Neuron (in vitro differentiated cells): ENCODE results near the gene GHRL.
"Not testable (repeated sequence)": the region's sequence is repeated elsewhere in the genome, so short reads cannot be mapped to it uniquely, and the experiment has no call there.

Experiments
- H2AFZ ChIP-seq: one replicate; pipeline ENCODE4 v1.6.1; 2013; ENCODE audit warnings: low read depth, mild to moderate bottlenecking, inconsistent platforms, low read length, moderate library complexity
- H3K27me3 ChIP-seq: one replicate; pipeline ENCODE4 v1.6.1; 2013; ENCODE audit warnings: low read length; ENCODE audit not compliant: insufficient read depth
- H3K36me3 ChIP-seq: one replicate; pipeline ENCODE4 v1.6.1; 2013; ENCODE audit warnings: low read length; ENCODE audit not compliant: insufficient read depth
- H3K4me1 ChIP-seq: one replicate; pipeline ENCODE4 v1.6.1; 2013; ENCODE audit warnings: low read length; ENCODE audit not compliant: insufficient read depth
- H3K4me3 ChIP-seq: 2 replicates; pipeline ENCODE4 v1.5.1; 2013; ENCODE audit warnings: mild to moderate bottlenecking, low read length, moderate library complexity
- H3K9me3 ChIP-seq: one replicate; pipeline ENCODE4 v1.6.1; 2013; ENCODE audit warnings: low read length

Gene GHRL

GRCh38 chr3:10273702-10274305 is 18.9 kb downstream of the GHRL start:
- Histone ChIP-seq H3K4me3 (no peak overlapping the region), H2AFZ (no peak overlapping the region), H3K27me3 (no peaks in the 10 kb centered on the region), H3K36me3 (peaks cover 53% of the 10 kb centered on the region), H3K9me3 (no peaks in the 10 kb centered on the region), H3K4me1 (peaks cover 19% of the 10 kb centered on the region)

GRCh38 chr3:10272977-10273376 is 19.8 kb downstream of the GHRL start:
- H3K9me3 ChIP-seq, result no peaks in the 10 kb centered on the region
- H3K4me1 ChIP-seq, result peaks cover 19% of the 10 kb centered on the region
- no peaks in the 10 kb centered on the region for H3K27me3 ChIP-seq
- no peak overlapping the region for H3K4me3 ChIP-seq
- H2AFZ ChIP-seq, result no peak overlapping the region
- H3K36me3 ChIP-seq, result peaks cover 52% of the 10 kb centered on the region

GRCh38 chr3:10272476-10272875 is 20.3 kb downstream of the GHRL start:
- not testable (repeated sequence) for H2AFZ ChIP-seq, H3K27me3 ChIP-seq, H3K9me3 ChIP-seq, H3K4me3 ChIP-seq
- Histone ChIP-seq H3K36me3 (peaks cover 55% of the 10 kb centered on the region), H3K4me1 (peaks cover 19% of the 10 kb centered on the region)

- Histone ChIP-seq H2AFZ (no peak overlapping the region), H3K36me3 (peaks cover 56% of the 10 kb centered on the region), H3K9me3 (no peaks in the 10 kb centered on the region), H3K4me3 (no peak overlapping the region), H3K4me1 (peaks cover 14% of the 10 kb centered on the region), H3K27me3 (no peaks in the 10 kb centered on the region)
Observed at GRCh38 chr3:10269443-10269842, 23.3 kb downstream of the GHRL start.

GRCh38 chr3:10268930-10269329 is 23.8 kb downstream of the GHRL start:
- Histone ChIP-seq H3K27me3 (no peaks in the 10 kb centered on the region), H3K4me3 (no peak overlapping the region), H3K4me1 (peaks cover 9% of the 10 kb centered on the region), H3K9me3 (no peaks in the 10 kb centered on the region), H2AFZ (no peak overlapping the region), H3K36me3 (peaks cover 56% of the 10 kb centered on the region)

GRCh38 chr3:10268116-10268515 is 24.6 kb downstream of the GHRL start:
- H3K4me1 ChIP-seq, result peaks cover 1% of the 10 kb centered on the region
- H3K9me3 ChIP-seq, result no peaks in the 10 kb centered on the region
- peaks cover 55% of the 10 kb centered on the region for H3K36me3 ChIP-seq
- H3K4me3 ChIP-seq, result no peak overlapping the region
- no peaks in the 10 kb centered on the region for H3K27me3 ChIP-seq
- H2AFZ ChIP-seq, result no peak overlapping the region

GRCh38 chr3:10266936-10267335 is 25.8 kb downstream of the GHRL start:
- H3K36me3 ChIP-seq, result peaks cover 55% of the 10 kb centered on the region
- H3K4me3 ChIP-seq, H3K9me3 ChIP-seq, H3K4me1 ChIP-seq, H2AFZ ChIP-seq, H3K27me3 ChIP-seq: not testable (repeated sequence)

GRCh38 chr3:10265833-10266232 is 26.9 kb downstream of the GHRL start:
- Histone ChIP-seq H2AFZ (no peak overlapping the region), H3K4me1 (no peaks in the 10 kb centered on the region), H3K27me3 (no peaks in the 10 kb centered on the region), H3K36me3 (peaks cover 56% of the 10 kb centered on the region), H3K9me3 (no peaks in the 10 kb centered on the region), H3K4me3 (no peak overlapping the region)

GRCh38 chr3:10263646-10264363 is 28.9 kb downstream of the GHRL start:
- Histone ChIP-seq H3K27me3 (no peaks in the 10 kb centered on the region), H3K36me3 (peaks cover 55% of the 10 kb centered on the region), H3K4me3 (no peak overlapping the region), H3K9me3 (no peaks in the 10 kb centered on the region), H2AFZ (no peak overlapping the region), H3K4me1 (no peaks in the 10 kb centered on the region)

GRCh38 chr3:10262027-10262426 is 30.7 kb downstream of the GHRL start:
- Histone ChIP-seq H3K4me3 (no peak overlapping the region), H3K9me3 (no peaks in the 10 kb centered on the region), H3K27me3 (no peaks in the 10 kb centered on the region), H3K4me1 (no peaks in the 10 kb centered on the region), H3K36me3 (peaks cover 45% of the 10 kb centered on the region), H2AFZ (no peak overlapping the region)

GRCh38 chr3:10260211-10260701 is 32.5 kb downstream of the GHRL start:
- H3K27me3 ChIP-seq, result no peaks in the 10 kb centered on the region
- H3K4me1 ChIP-seq, result no peaks in the 10 kb centered on the region
- H3K9me3 ChIP-seq, result no peaks in the 10 kb centered on the region
- peaks cover 41% of the 10 kb centered on the region for H3K36me3 ChIP-seq
- H2AFZ ChIP-seq, result no peak overlapping the region
- no peak overlapping the region for H3K4me3 ChIP-seq

- Histone ChIP-seq H3K36me3 (peaks cover 41% of the 10 kb centered on the region), H3K27me3 (no peaks in the 10 kb centered on the region), H3K4me1 (no peaks in the 10 kb centered on the region), H3K9me3 (no peaks in the 10 kb centered on the region), H3K4me3 (no peak overlapping the region), H2AFZ (no peak overlapping the region)
Observed at GRCh38 chr3:10259798-10260197, 32.9 kb downstream of the GHRL start.

GRCh38 chr3:10259036-10259435 is 33.7 kb downstream of the GHRL start:
- Histone ChIP-seq H3K4me3 (no peak overlapping the region), H3K36me3 (peaks cover 48% of the 10 kb centered on the region), H3K9me3 (no peaks in the 10 kb centered on the region), H2AFZ (no peak overlapping the region), H3K4me1 (no peaks in the 10 kb centered on the region), H3K27me3 (no peaks in the 10 kb centered on the region)
